Stimulated activated effector memory CD8-positive, alpha-beta T cell treated with anti-CD3 and anti-CD28 coated beads, Interleukin-12 subunit alpha, Interleukin-12 subunit beta, amount 100 ng/mL, for 72 hours (primary cell): ENCODE data around the gene KCTD13.
"Not testable (repeated sequence)": the region's sequence is repeated elsewhere in the genome, so short reads cannot be mapped to it uniquely, and the experiment has no call there.

Experiments used
- ATAC-seq: fragments of 150-1000 bp; cut with Tn5 transposase; 2 replicates; pipeline ENCODE4 v1.10.0; 2021
- DNase-seq, 2 donors: peaks; one replicate each; pipeline ENCODE4 v3.0.0; 2021 to 2022; ENCODE audit warnings: low spot score in 2 of 2
- H3K27ac Mint-ChIP-seq: one replicate; pipeline ENCODE4 v1.8.0; 2022; ENCODE audit warnings: mild to moderate bottlenecking, mixed read lengths
- H3K36me3 Mint-ChIP-seq: one replicate; pipeline ENCODE4 v1.8.0; 2022; ENCODE audit warnings: mild to moderate bottlenecking, mixed read lengths
- H3K4me1 Mint-ChIP-seq: one replicate; pipeline ENCODE4 v1.8.0; 2022; ENCODE audit warnings: mixed read lengths
- H3K4me3 Mint-ChIP-seq: one replicate; pipeline ENCODE4 v1.8.0; 2022; ENCODE audit warnings: mild to moderate bottlenecking, mixed read lengths
- H3K9me3 Mint-ChIP-seq: one replicate; pipeline ENCODE4 v1.8.0; 2022; ENCODE audit warnings: mixed read lengths

The KCTD13 gene

GRCh38 chr16:29883987-29884386 lies 42.0 kb downstream of the KCTD13 start:
- Mint-ChIP-seq H3K4me1 (no peaks in the 10 kb centered on the region), H3K36me3 (no peaks in the 10 kb centered on the region), H3K9me3 (no peaks in the 10 kb centered on the region), H3K27ac (no peak overlapping the region), H3K4me3 (no peak overlapping the region)
- no peak for DNase-seq
- no peak for ATAC-seq

GRCh38 chr16:29881050-29881449 lies 45.0 kb downstream of the KCTD13 start:
- no peak for ATAC-seq
- DNase-seq: no peak
- H3K27ac Mint-ChIP-seq: no peak overlapping the region
- H3K36me3 Mint-ChIP-seq: no peaks in the 10 kb centered on the region
- H3K4me1 Mint-ChIP-seq: peaks cover 19% of the 10 kb centered on the region
- H3K9me3 Mint-ChIP-seq: no peaks in the 10 kb centered on the region
- H3K4me3 Mint-ChIP-seq: no peak overlapping the region

- H3K4me1 Mint-ChIP-seq: peaks cover 21% of the 10 kb centered on the region
- H3K36me3 Mint-ChIP-seq: no peaks in the 10 kb centered on the region
- H3K4me3 Mint-ChIP-seq: peak overlapping the region; percentile 70
- ATAC-seq: no peak
- H3K27ac Mint-ChIP-seq: no peak overlapping the region
- H3K9me3 Mint-ChIP-seq: no peaks in the 10 kb centered on the region
- no peak for DNase-seq
These were observed 47.9 kb downstream of the KCTD13 start for GRCh38 chr16:29878172-29878571.

- H3K9me3 Mint-ChIP-seq: no peaks in the 10 kb centered on the region
- peak in 1 of 2 donors; percentile 63 for DNase-seq
- H3K4me3 Mint-ChIP-seq: peak overlapping the region; percentile 70
These were observed 48.6 kb downstream of the KCTD13 start for GRCh38 chr16:29877266-29877961.

GRCh38 chr16:29876594-29877249 lies 49.3 kb downstream of the KCTD13 start:
- ATAC-seq (peak; percentile 54), DNase-seq (peak in 1 of 2 donors; percentile 58)
- no peaks in the 10 kb centered on the region for H3K9me3 Mint-ChIP-seq
- H3K36me3 Mint-ChIP-seq: no peaks in the 10 kb centered on the region
- H3K4me1 Mint-ChIP-seq: peaks cover 21% of the 10 kb centered on the region
- peak overlapping the region; percentile 70 for H3K4me3 Mint-ChIP-seq
- H3K27ac Mint-ChIP-seq: no peak overlapping the region

More at GRCh38 chr16:29877266-29877961, 48.6 kb downstream of the KCTD13 start:
- Mint-ChIP-seq H3K27ac (no peak overlapping the region), H3K36me3 (no peaks in the 10 kb centered on the region), H3K4me1 (peaks cover 21% of the 10 kb centered on the region)
- peak; percentile 83 for ATAC-seq

- Mint-ChIP-seq H3K4me1 (peaks cover 21% of the 10 kb centered on the region), H3K27ac (no peak overlapping the region), H3K9me3 (no peaks in the 10 kb centered on the region), H3K36me3 (no peaks in the 10 kb centered on the region), H3K4me3 (peak overlapping the region; percentile 70)
- ATAC-seq (no peak), DNase-seq (no peak)
These were observed 49.8 kb downstream of the KCTD13 start for GRCh38 chr16:29876217-29876593.

- peaks cover 21% of the 10 kb centered on the region for H3K4me1 Mint-ChIP-seq
- H3K9me3 Mint-ChIP-seq: no peaks in the 10 kb centered on the region
- ATAC-seq (no peak), DNase-seq (no peak)
- H3K36me3 Mint-ChIP-seq: no peaks in the 10 kb centered on the region
- no peak overlapping the region for H3K4me3 Mint-ChIP-seq
- H3K27ac Mint-ChIP-seq: no peak overlapping the region
These were observed 50.8 kb downstream of the KCTD13 start for GRCh38 chr16:29875206-29875605.

- H3K4me3 Mint-ChIP-seq: no peak overlapping the region
- ATAC-seq (no peak), DNase-seq (no peak)
- no peaks in the 10 kb centered on the region for H3K9me3 Mint-ChIP-seq
- no peak overlapping the region for H3K27ac Mint-ChIP-seq
- H3K36me3 Mint-ChIP-seq: no peaks in the 10 kb centered on the region
- peaks cover 21% of the 10 kb centered on the region for H3K4me1 Mint-ChIP-seq
These were observed 52.7 kb downstream of the KCTD13 start for GRCh38 chr16:29873319-29873718.

- Mint-ChIP-seq H3K9me3 (no peaks in the 10 kb centered on the region), H3K27ac (no peak overlapping the region), H3K4me3 (no peak overlapping the region), H3K4me1 (peaks cover 8% of the 10 kb centered on the region), H3K36me3 (no peaks in the 10 kb centered on the region)
- DNase-seq (no peak), ATAC-seq (no peak)
These were observed 54.0 kb downstream of the KCTD13 start for GRCh38 chr16:29871822-29872546.

GRCh38 chr16:29869067-29869466 lies 57.0 kb downstream of the KCTD13 start:
- not testable (repeated sequence) for ATAC-seq, H3K36me3 Mint-ChIP-seq, DNase-seq, H3K9me3 Mint-ChIP-seq, H3K4me3 Mint-ChIP-seq, H3K4me1 Mint-ChIP-seq, H3K27ac Mint-ChIP-seq

GRCh38 chr16:29868396-29869009 lies 57.5 kb downstream of the KCTD13 start:
- no peaks in the 10 kb centered on the region for H3K4me1 Mint-ChIP-seq
- no peak overlapping the region for H3K27ac Mint-ChIP-seq
- no peaks in the 10 kb centered on the region for H3K36me3 Mint-ChIP-seq
- no peaks in the 10 kb centered on the region for H3K9me3 Mint-ChIP-seq
- DNase-seq: no peak
- no peak overlapping the region for H3K4me3 Mint-ChIP-seq
- ATAC-seq: no peak

GRCh38 chr16:29864205-29864604 lies 61.8 kb downstream of the KCTD13 start:
- H3K27ac Mint-ChIP-seq: no peak overlapping the region
- H3K9me3 Mint-ChIP-seq: no peaks in the 10 kb centered on the region
- peak overlapping the region; percentile 97 for H3K4me3 Mint-ChIP-seq
- no peak for DNase-seq
- peaks cover 19% of the 10 kb centered on the region for H3K4me1 Mint-ChIP-seq
- ATAC-seq: no peak
- H3K36me3 Mint-ChIP-seq: peaks cover 29% of the 10 kb centered on the region

- peak overlapping the region; percentile 97 for H3K27ac Mint-ChIP-seq
- peak overlapping the region; percentile 97 for H3K4me3 Mint-ChIP-seq
- peaks cover 34% of the 10 kb centered on the region for H3K36me3 Mint-ChIP-seq
- ATAC-seq: no peak
- peaks cover 22% of the 10 kb centered on the region for H3K4me1 Mint-ChIP-seq
- DNase-seq: no peak
- H3K9me3 Mint-ChIP-seq: no peaks in the 10 kb centered on the region
These were observed 62.4 kb downstream of the KCTD13 start for GRCh38 chr16:29863669-29863984.

GRCh38 chr16:29862884-29863668 lies 63.0 kb downstream of the KCTD13 start, which contains the start of gene CDIPT:
Gene CDIPT, minus strand, starts transcription at chr16:29863226. Its CDS starts 369 bp downstream, at chr16:29862857.
- peak; percentile 87 to 96 for DNase-seq
- peak; percentile 99 for ATAC-seq
- peak within 1 kb of the TSS; percentile 97 for H3K27ac Mint-ChIP-seq
- peaks cover 40% of the 10 kb centered on the region for H3K36me3 Mint-ChIP-seq
- peaks cover 27% of the 10 kb centered on the region for H3K4me1 Mint-ChIP-seq
- H3K4me3 Mint-ChIP-seq: peak within 1 kb of the TSS; percentile 97
- H3K9me3 Mint-ChIP-seq: no peaks in the 10 kb centered on the region
